ENCODE results near the gene ORAI3.

DNA sequence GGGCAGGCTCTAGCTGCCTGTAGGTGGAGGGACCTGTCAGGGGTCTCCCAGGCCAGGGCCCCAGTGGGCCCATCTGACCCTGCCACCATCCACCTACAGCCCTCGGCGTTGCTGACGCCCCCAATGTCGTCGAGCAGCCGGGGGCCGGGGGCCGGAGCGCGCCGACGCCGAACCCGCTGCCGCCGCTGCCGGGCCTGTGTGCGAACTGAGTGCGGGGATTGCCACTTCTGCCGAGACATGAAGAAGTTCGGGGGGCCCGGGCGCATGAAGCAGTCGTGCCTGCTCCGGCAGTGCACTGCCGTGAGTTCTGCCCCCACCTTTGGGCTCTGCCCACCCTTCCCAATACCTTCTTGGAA is 23.3 kb upstream of the ORAI3 start:
- no peak for TF ChIP-seq NR3C1 (CRISPR knock-in tag; conservative IDR thresholded peaks at IDR 0.05; ENCODE audit: low read depth)
- TF ChIP-seq CREM (CRISPR knock-in tag; IDR thresholded peaks at IDR 0.05): no peak
- TF ChIP-seq, protein P1, sequence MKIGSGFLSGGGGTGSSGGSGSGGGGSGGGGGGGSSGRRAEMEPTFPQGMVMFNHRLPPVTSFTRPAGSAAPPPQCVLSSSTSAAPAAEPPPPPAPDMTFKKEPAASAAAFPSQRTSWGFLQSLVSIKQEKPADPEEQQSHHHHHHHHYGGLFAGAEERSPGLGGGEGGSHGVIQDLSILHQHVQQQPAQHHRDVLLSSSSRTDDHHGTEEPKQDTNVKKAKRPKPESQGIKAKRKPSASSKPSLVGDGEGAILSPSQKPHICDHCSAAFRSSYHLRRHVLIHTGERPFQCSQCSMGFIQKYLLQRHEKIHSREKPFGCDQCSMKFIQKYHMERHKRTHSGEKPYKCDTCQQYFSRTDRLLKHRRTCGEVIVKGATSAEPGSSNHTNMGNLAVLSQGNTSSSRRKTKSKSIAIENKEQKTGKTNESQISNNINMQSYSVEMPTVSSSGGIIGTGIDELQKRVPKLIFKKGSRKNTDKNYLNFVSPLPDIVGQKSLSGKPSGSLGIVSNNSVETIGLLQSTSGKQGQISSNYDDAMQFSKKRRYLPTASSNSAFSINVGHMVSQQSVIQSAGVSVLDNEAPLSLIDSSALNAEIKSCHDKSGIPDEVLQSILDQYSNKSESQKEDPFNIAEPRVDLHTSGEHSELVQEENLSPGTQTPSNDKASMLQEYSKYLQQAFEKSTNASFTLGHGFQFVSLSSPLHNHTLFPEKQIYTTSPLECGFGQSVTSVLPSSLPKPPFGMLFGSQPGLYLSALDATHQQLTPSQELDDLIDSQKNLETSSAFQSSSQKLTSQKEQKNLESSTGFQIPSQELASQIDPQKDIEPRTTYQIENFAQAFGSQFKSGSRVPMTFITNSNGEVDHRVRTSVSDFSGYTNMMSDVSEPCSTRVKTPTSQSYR (CRISPR knock-in tag; IDR thresholded peaks at IDR 0.05): no peak
- TF ChIP-seq, protein P2, sequence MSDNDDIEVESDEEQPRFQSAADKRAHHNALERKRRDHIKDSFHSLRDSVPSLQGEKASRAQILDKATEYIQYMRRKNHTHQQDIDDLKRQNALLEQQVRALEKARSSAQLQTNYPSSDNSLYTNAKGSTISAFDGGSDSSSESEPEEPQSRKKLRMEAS (CRISPR knock-in tag; IDR thresholded peaks at IDR 0.05): no peak
- TF ChIP-seq, protein P3, sequence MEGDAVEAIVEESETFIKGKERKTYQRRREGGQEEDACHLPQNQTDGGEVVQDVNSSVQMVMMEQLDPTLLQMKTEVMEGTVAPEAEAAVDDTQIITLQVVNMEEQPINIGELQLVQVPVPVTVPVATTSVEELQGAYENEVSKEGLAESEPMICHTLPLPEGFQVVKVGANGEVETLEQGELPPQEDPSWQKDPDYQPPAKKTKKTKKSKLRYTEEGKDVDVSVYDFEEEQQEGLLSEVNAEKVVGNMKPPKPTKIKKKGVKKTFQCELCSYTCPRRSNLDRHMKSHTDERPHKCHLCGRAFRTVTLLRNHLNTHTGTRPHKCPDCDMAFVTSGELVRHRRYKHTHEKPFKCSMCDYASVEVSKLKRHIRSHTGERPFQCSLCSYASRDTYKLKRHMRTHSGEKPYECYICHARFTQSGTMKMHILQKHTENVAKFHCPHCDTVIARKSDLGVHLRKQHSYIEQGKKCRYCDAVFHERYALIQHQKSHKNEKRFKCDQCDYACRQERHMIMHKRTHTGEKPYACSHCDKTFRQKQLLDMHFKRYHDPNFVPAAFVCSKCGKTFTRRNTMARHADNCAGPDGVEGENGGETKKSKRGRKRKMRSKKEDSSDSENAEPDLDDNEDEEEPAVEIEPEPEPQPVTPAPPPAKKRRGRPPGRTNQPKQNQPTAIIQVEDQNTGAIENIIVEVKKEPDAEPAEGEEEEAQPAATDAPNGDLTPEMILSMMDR (IDR thresholded peaks at IDR 0.05): no peak
- no peak for TF ChIP-seq TEAD4 (CRISPR knock-in tag; IDR thresholded peaks at IDR 0.05)
- TF ChIP-seq ZNF263 (CRISPR knock-in tag; IDR thresholded peaks at IDR 0.05; ENCODE audit: low read depth): no peak
- TF ChIP-seq, protein P4, sequence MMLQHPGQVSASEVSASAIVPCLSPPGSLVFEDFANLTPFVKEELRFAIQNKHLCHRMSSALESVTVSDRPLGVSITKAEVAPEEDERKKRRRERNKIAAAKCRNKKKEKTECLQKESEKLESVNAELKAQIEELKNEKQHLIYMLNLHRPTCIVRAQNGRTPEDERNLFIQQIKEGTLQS (CRISPR knock-in tag; conservative IDR thresholded peaks at IDR 0.05): no peak

Data from WTC11 (cell line).